ENCODE measurements around the gene WIPI1. TPM values are rescaled to one million over a fixed set of nuclear protein-coding genes. Genes with fewer than 3 reads are reported as not detected.

Gene WIPI1
- total RNA-seq, 3 donors from 2014 or later (not counting 1 experiment from before 2014, with no cell fraction given), result 29.0 to 41.4 (median 32.0) TPM

DNA sequence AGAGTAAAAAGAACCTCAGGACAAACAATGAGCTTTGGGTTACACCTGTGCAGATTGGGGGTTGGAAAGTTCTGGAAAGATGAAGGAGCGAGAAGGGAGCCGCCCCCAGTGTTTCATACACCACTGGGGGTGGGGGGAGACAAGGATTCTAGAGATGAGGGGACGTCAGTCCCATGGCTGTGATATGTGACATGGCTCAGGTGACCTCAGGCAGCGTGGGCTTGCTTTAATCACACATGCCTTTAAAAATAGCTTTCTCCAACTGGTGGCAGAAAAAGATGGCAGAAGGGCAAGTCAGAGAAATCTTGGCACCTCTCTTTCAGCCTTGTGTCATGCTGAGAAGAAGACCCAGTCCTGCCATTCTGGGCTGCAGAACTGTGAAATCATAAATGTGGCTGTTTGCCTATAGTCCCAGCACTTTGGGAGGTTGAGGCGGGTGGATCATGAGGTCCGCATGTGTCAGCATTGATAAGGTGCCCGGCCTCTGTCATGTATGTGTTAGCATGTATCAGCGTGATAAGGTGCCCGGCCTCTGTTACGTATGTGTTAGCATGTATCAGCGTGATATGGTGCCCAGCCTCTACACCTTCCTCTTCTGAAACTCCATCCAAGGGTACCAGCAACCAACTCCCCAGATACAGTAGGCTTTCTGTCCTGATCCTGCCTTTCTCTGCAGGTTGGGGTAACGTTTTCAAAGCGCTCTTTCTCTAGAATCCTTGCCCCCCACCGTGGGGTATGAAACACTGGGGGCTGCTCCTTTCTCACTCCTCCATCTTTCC is 25.0 kb downstream of the WIPI1 start:
- no peak for DNase-seq
- Mint-ChIP-seq H3K4me3 (no peak overlapping the region), H3K27ac (peak overlapping the region in 1 of 2 donors; percentile 11), H3K9me3 (no peaks in the 10 kb centered on the region), H3K27me3 (ENCODE audit: low read depth in 2 of 2) (no peaks in the 10 kb centered on the region), H3K36me3 (peaks cover 17% of the 10 kb centered on the region), H3K4me1 (peaks cover 17 to 24% of the 10 kb centered on the region in 2 donors)
- Histone ChIP-seq H3K27me3 (ENCODE audit: control insufficient read depth, insufficient read depth, low read length) (no peaks in the 10 kb centered on the region), H3K27ac (ENCODE audit: low read length) (no peak overlapping the region), H3K9me3 (ENCODE audit: control insufficient read depth, insufficient read depth, low read length) (no peaks in the 10 kb centered on the region), H3K4me1 (ENCODE audit: control insufficient read depth, insufficient read depth, low read length) (peaks cover 16% of the 10 kb centered on the region), H3K36me3 (ENCODE audit: control insufficient read depth, insufficient read depth, low read length) (peaks cover 57% of the 10 kb centered on the region), H3K4me3 (ENCODE audit: low read length) (no peak overlapping the region)
- TF ChIP-seq, protein P1, sequence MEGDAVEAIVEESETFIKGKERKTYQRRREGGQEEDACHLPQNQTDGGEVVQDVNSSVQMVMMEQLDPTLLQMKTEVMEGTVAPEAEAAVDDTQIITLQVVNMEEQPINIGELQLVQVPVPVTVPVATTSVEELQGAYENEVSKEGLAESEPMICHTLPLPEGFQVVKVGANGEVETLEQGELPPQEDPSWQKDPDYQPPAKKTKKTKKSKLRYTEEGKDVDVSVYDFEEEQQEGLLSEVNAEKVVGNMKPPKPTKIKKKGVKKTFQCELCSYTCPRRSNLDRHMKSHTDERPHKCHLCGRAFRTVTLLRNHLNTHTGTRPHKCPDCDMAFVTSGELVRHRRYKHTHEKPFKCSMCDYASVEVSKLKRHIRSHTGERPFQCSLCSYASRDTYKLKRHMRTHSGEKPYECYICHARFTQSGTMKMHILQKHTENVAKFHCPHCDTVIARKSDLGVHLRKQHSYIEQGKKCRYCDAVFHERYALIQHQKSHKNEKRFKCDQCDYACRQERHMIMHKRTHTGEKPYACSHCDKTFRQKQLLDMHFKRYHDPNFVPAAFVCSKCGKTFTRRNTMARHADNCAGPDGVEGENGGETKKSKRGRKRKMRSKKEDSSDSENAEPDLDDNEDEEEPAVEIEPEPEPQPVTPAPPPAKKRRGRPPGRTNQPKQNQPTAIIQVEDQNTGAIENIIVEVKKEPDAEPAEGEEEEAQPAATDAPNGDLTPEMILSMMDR (IDR thresholded peaks at IDR 0.05), result no peak
- 94% methylated on average over 14 of the region's 14 CpGs for WGBS (ENCODE audit: insufficient coverage)
- intact Hi-C loops (cut with micrococcal nuclease), result loop anchor here (10.0 kb wide), 1 partner anchor 137 kb away; the partner anchor contains the start of genes ARSG and SLC16A6
- no peak for ATAC-seq

DNA sequence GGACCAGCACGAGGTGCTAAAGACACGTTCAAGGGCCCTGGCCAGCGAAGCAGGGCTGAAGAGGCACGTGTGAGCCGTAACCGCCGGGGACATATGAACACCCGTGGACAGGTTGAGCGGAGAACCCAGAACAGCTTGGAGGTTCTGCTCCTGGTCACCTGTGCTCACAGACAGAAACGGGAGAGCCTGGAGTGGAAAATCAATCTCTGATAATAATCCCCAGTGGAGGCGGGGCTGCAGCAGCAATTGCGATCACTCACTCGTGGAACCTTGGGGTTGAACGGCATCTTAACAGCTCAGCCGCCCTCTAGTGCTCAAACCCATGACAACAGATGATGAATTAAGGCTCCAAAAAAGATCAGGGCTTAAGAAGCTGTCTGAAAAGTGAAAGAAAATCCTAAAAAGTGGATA is 25.6 kb downstream of the WIPI1 start:
- intact Hi-C loops (cut with micrococcal nuclease), result loop anchor here (10.0 kb wide), 1 partner anchor 137 kb away; the partner anchor contains the start of genes ARSG and SLC16A6
- Histone ChIP-seq H3K4me3 (ENCODE audit: low read length) (no peak overlapping the region), H3K9me3 (ENCODE audit: control insufficient read depth, insufficient read depth, low read length) (no peaks in the 10 kb centered on the region), H3K4me1 (ENCODE audit: control insufficient read depth, insufficient read depth, low read length) (peaks cover 10% of the 10 kb centered on the region), H3K27me3 (ENCODE audit: control insufficient read depth, insufficient read depth, low read length) (no peaks in the 10 kb centered on the region), H3K27ac (ENCODE audit: low read length) (no peak overlapping the region), H3K36me3 (ENCODE audit: control insufficient read depth, insufficient read depth, low read length) (peaks cover 62% of the 10 kb centered on the region)
- peaks cover 11 to 18% of the 10 kb centered on the region in 2 donors for H3K4me1 Mint-ChIP-seq
- peaks cover 17% of the 10 kb centered on the region for H3K36me3 Mint-ChIP-seq
- H3K9me3 Mint-ChIP-seq, result no peaks in the 10 kb centered on the region
- no peaks in the 10 kb centered on the region for H3K27me3 Mint-ChIP-seq (ENCODE audit: low read depth in 2 of 2)
- peak overlapping the region; percentile 11 to 38 for H3K27ac Mint-ChIP-seq
- 70% methylated on average over 15 of the region's 15 CpGs for WGBS (ENCODE audit: insufficient coverage)
- ATAC-seq (peak in 1 of 3 donors; percentile 34), DNase-seq (peak in 1 of 2 donors; percentile 76)
- TF ChIP-seq, protein P1 (IDR thresholded peaks at IDR 0.05), result no peak
- H3K4me3 Mint-ChIP-seq, result no peak overlapping the region

DNA sequence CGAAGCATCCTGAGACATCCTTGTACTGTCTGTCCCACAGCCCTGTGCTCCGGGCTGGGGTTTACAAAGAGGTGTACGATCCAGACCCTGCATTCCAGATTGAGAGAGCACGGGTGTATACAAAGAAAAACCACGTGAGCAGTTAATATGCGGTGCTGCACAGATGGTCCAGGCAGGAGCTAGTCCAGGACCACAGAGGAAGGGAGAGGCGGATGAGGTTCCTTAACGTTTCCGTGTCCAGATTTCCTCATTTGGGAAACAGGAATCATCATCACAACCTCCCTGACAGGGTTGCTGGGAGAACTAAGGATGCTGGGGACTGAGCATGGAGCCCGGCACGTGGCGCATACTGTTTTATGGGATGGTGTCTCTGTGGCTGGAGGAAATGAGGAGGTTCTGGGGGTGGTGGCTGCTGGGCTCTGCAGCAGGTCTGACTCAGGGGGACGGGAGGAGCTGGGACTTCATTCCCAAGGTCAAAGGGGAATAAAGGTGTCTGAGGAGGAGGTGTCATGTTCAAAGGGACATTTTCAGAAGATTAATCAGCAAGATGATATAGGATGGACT is 26.2 kb downstream of the WIPI1 start:
- Mint-ChIP-seq H3K4me3 (no peak overlapping the region), H3K27ac (peak overlapping the region; percentile 11 to 38)
- no peak for DNase-seq

More for the DNA sequence above, 26.2 kb downstream of the WIPI1 start:
- Histone ChIP-seq H3K9me3 (ENCODE audit: control insufficient read depth, insufficient read depth, low read length) (no peaks in the 10 kb centered on the region), H3K27ac (ENCODE audit: low read length) (no peak overlapping the region), H3K4me3 (ENCODE audit: low read length) (no peak overlapping the region), H3K36me3 (ENCODE audit: control insufficient read depth, insufficient read depth, low read length) (peaks cover 66% of the 10 kb centered on the region), H3K27me3 (ENCODE audit: control insufficient read depth, insufficient read depth, low read length) (no peaks in the 10 kb centered on the region), H3K4me1 (ENCODE audit: control insufficient read depth, insufficient read depth, low read length) (peaks cover 5% of the 10 kb centered on the region)
- no peak for ATAC-seq
- TF ChIP-seq, protein P1 (IDR thresholded peaks at IDR 0.05), result no peak
- H3K27me3 Mint-ChIP-seq (ENCODE audit: low read depth in 2 of 2), result no peaks in the 10 kb centered on the region
- H3K36me3 Mint-ChIP-seq, result peaks cover 17% of the 10 kb centered on the region
- intact Hi-C loops (cut with micrococcal nuclease), result loop anchor here (10.0 kb wide), 1 partner anchor 136 kb away; the partner anchor contains the start of genes ARSG and SLC16A6
- peaks cover 5 to 12% of the 10 kb centered on the region in 2 donors for H3K4me1 Mint-ChIP-seq
- H3K9me3 Mint-ChIP-seq, result no peaks in the 10 kb centered on the region
- 92% methylated on average over 13 of the region's 13 CpGs for WGBS (ENCODE audit: insufficient coverage)
